Measurements from ENCODE around the gene KCNK4.
A peak's percentile ranks its signal among the peaks of the same experiment; 100 is the strongest.

Gene KCNK4

GRCh38 chr11:64324692-64325469 lies 33.8 kb downstream of the KCNK4 start:
- Mint-ChIP-seq H3K36me3 (ENCODE audit: insufficient read depth) (peaks cover 6% of the 10 kb centered on the region), H3K27ac (ENCODE audit: low read depth) (no peak overlapping the region), H3K4me3 (no peak overlapping the region), H3K4me1 (peaks cover 12% of the 10 kb centered on the region), H3K9me3 (no peaks in the 10 kb centered on the region), H3K27me3 (no peaks in the 10 kb centered on the region)
- DNase-seq (ENCODE audit: low spot score in 2 of 2) (no peak), ATAC-seq (replicated peaks; ENCODE audit: extremely low read depth, poor library complexity, severe bottlenecking) (no peak)

GRCh38 chr11:64327375-64327774 lies 36.3 kb downstream of the KCNK4 start:
- no peaks in the 10 kb centered on the region for H3K27me3 Mint-ChIP-seq

GRCh38 chr11:64327993-64328392 lies 36.9 kb downstream of the KCNK4 start:
- no peak for ATAC-seq (replicated peaks; ENCODE audit: extremely low read depth, poor library complexity, severe bottlenecking)
- peaks cover 11% of the 10 kb centered on the region for H3K4me1 Mint-ChIP-seq
- DNase-seq (ENCODE audit: low spot score in 2 of 2), result no peak
- H3K27ac Mint-ChIP-seq (ENCODE audit: low read depth), result no peak overlapping the region
- H3K36me3 Mint-ChIP-seq (ENCODE audit: insufficient read depth), result no peaks in the 10 kb centered on the region
- H3K27me3 Mint-ChIP-seq, result no peaks in the 10 kb centered on the region
- no peak overlapping the region for H3K4me3 Mint-ChIP-seq
- no peaks in the 10 kb centered on the region for H3K9me3 Mint-ChIP-seq

More at GRCh38 chr11:64327375-64327774, 36.3 kb downstream of the KCNK4 start:
- Mint-ChIP-seq H3K9me3 (no peaks in the 10 kb centered on the region), H3K27ac (ENCODE audit: low read depth) (no peak overlapping the region), H3K4me3 (no peak overlapping the region), H3K36me3 (ENCODE audit: insufficient read depth) (no peaks in the 10 kb centered on the region), H3K4me1 (peaks cover 11% of the 10 kb centered on the region)
- DNase-seq (ENCODE audit: low spot score in 2 of 2), result no peak
- no peak for ATAC-seq (replicated peaks; ENCODE audit: extremely low read depth, poor library complexity, severe bottlenecking)

DNA sequence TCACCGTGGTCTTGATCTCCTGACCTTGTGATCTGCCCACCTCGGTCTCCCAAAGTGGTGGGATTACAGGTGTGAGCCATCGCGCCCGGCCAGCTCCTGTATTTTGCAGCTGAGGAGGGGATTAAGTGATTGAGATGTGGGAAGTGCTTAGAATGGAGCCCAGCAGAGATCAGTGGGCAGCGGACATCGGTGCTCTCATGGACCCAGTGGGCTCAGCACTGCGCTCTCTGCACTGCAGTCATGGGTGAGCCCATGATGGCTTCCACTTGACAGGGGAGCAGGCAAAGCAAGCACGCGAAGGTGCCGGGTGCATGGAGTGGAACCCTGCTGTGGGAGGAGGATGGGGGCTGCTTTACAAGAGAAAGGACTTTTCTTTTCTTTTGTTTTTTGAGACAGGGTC lies 39.8 kb downstream of the KCNK4 start:
- no peak overlapping the region for H3K27ac Mint-ChIP-seq (ENCODE audit: low read depth)
- H3K4me1 Mint-ChIP-seq, result peaks cover 11% of the 10 kb centered on the region
- no peak for ATAC-seq (replicated peaks; ENCODE audit: extremely low read depth, poor library complexity, severe bottlenecking)
- no peaks in the 10 kb centered on the region for H3K27me3 Mint-ChIP-seq
- H3K4me3 Mint-ChIP-seq, result no peak overlapping the region
- H3K36me3 Mint-ChIP-seq (ENCODE audit: insufficient read depth), result peaks cover 4% of the 10 kb centered on the region
- DNase-seq (ENCODE audit: low spot score in 2 of 2), result no peak
- no peaks in the 10 kb centered on the region for H3K9me3 Mint-ChIP-seq

- no peaks in the 10 kb centered on the region for H3K9me3 Mint-ChIP-seq
- peak overlapping the region; percentile 20 for H3K27ac Mint-ChIP-seq (ENCODE audit: low read depth)
- H3K4me3 Mint-ChIP-seq, result peak overlapping the region; percentile 19
- H3K36me3 Mint-ChIP-seq (ENCODE audit: insufficient read depth), result peaks cover 4% of the 10 kb centered on the region
- peaks cover 11% of the 10 kb centered on the region for H3K4me1 Mint-ChIP-seq
- peak; percentile 89 for ATAC-seq (replicated peaks; ENCODE audit: extremely low read depth, poor library complexity, severe bottlenecking)
- H3K27me3 Mint-ChIP-seq, result no peaks in the 10 kb centered on the region
- peak; percentile 55 to 70 for DNase-seq (ENCODE audit: low spot score in 2 of 2)
Observed at GRCh38 chr11:64331569-64332371, 40.7 kb downstream of the KCNK4 start.

DNA sequence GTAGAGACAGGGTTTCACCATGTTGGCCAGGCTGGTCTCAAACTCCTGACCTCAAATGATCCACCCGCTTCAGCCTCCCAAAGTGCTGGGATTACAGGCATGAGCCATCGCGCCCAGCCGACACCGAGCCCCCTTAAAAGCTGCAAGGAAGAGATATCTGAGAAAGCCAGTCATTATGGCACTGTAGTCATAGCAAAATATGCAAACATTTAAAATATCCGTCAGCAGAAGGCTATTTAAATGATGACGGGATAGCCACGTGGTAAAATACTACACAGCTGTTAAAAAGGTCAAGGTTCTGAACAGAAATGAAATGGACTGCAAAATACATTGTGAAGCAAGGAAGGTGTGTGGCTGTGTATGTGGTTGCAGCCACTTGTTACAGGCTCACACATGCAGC lies 42.5 kb downstream of the KCNK4 start:
- peaks cover 8% of the 10 kb centered on the region for H3K36me3 Mint-ChIP-seq (ENCODE audit: insufficient read depth)

GRCh38 chr11:64334764-64335735 lies 43.9 kb downstream of the KCNK4 start:
- Mint-ChIP-seq H3K36me3 (ENCODE audit: insufficient read depth) (peaks cover 12% of the 10 kb centered on the region), H3K27me3 (no peaks in the 10 kb centered on the region), H3K4me3 (no peak overlapping the region), H3K4me1 (peaks cover 21% of the 10 kb centered on the region), H3K27ac (ENCODE audit: low read depth) (no peak overlapping the region), H3K9me3 (no peaks in the 10 kb centered on the region)
- no peak for DNase-seq (ENCODE audit: low spot score in 2 of 2)
- no peak for ATAC-seq (replicated peaks; ENCODE audit: extremely low read depth, poor library complexity, severe bottlenecking)

More for the DNA sequence above, 42.5 kb downstream of the KCNK4 start:
- no peak for ATAC-seq (replicated peaks; ENCODE audit: extremely low read depth, poor library complexity, severe bottlenecking)
- Mint-ChIP-seq H3K4me1 (peaks cover 11% of the 10 kb centered on the region), H3K27ac (ENCODE audit: low read depth) (no peak overlapping the region), H3K27me3 (no peaks in the 10 kb centered on the region), H3K9me3 (no peaks in the 10 kb centered on the region), H3K4me3 (no peak overlapping the region)
- no peak for DNase-seq (ENCODE audit: low spot score in 2 of 2)

- DNase-seq (ENCODE audit: low spot score in 2 of 2) (no peak), ATAC-seq (replicated peaks; ENCODE audit: extremely low read depth, poor library complexity, severe bottlenecking) (no peak)
- peak overlapping the region; percentile 94 for H3K27ac Mint-ChIP-seq (ENCODE audit: low read depth)
- H3K36me3 Mint-ChIP-seq (ENCODE audit: insufficient read depth), result peaks cover 14% of the 10 kb centered on the region
- peaks cover 30% of the 10 kb centered on the region for H3K4me1 Mint-ChIP-seq
- H3K4me3 Mint-ChIP-seq, result no peak overlapping the region
- no peaks in the 10 kb centered on the region for H3K27me3 Mint-ChIP-seq
- no peaks in the 10 kb centered on the region for H3K9me3 Mint-ChIP-seq
Observed at GRCh38 chr11:64337538-64338249, 46.6 kb downstream of the KCNK4 start.

GRCh38 chr11:64338716-64339115 lies 47.6 kb downstream of the KCNK4 start:
- no peak for DNase-seq (ENCODE audit: low spot score in 2 of 2)
- no peak for ATAC-seq (replicated peaks; ENCODE audit: extremely low read depth, poor library complexity, severe bottlenecking)
- Mint-ChIP-seq H3K36me3 (ENCODE audit: insufficient read depth) (peaks cover 16% of the 10 kb centered on the region), H3K9me3 (no peaks in the 10 kb centered on the region), H3K27me3 (no peaks in the 10 kb centered on the region), H3K4me1 (peaks cover 30% of the 10 kb centered on the region), H3K4me3 (peak overlapping the region; percentile 87), H3K27ac (ENCODE audit: low read depth) (peak overlapping the region; percentile 94)

GRCh38 chr11:64339286-64339685 lies 48.2 kb downstream of the KCNK4 start:
- H3K4me3 Mint-ChIP-seq, result peak overlapping the region; percentile 87
- no peak for ATAC-seq (replicated peaks; ENCODE audit: extremely low read depth, poor library complexity, severe bottlenecking)
- H3K27ac Mint-ChIP-seq (ENCODE audit: low read depth), result peak overlapping the region; percentile 94
- H3K4me1 Mint-ChIP-seq, result peaks cover 30% of the 10 kb centered on the region
- no peak for DNase-seq (ENCODE audit: low spot score in 2 of 2)
- no peaks in the 10 kb centered on the region for H3K9me3 Mint-ChIP-seq
- no peaks in the 10 kb centered on the region for H3K27me3 Mint-ChIP-seq
- H3K36me3 Mint-ChIP-seq (ENCODE audit: insufficient read depth), result peaks cover 16% of the 10 kb centered on the region

DNA sequence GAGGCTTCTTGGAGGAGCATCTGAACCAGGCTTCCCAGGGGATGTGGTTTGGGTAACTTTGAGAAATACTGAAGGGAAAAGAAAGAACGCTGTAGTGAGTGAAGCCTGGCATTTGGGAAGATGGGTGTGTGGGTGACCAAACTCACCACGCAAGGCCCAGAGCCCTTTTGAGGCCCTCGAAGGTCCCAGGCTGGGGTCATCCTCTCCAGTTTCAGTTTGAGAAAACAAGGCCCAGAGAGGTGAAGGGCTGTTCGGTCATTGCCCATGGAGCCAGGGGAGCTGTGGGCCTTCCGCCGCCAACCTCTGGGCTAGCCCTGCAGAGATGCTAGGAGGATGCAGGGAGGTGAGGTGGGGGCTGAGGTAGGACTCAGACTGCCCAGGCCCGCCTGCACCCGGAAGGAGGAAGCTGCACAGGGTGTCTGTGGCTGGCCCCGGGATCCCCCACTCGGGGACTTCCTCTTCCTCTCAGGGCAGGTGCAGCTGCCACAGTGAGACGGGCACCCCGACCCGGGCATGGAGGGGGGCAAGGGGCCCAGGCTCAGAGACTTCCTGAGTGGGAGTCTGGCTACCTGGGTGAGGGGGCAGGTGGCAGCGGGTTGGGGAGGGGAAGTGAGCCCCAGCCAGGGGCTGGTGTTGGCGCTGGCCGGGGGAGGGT lies 48.8 kb downstream of the KCNK4 start, which contains the start of gene CCDC88B:
TSS of gene CCDC88B (plus strand) at position 451 of the 655 bp plus-strand sequence. CDS start at position 514, 63 bp downstream.
- DNase-seq (ENCODE audit: low spot score in 2 of 2), result peak; percentile 75 to 89
- ATAC-seq (replicated peaks; ENCODE audit: extremely low read depth, poor library complexity, severe bottlenecking), result peak; percentile 96

More for the DNA sequence above, 48.8 kb downstream of the KCNK4 start, which contains the start of gene CCDC88B:
- H3K36me3 Mint-ChIP-seq (ENCODE audit: insufficient read depth), result peaks cover 16% of the 10 kb centered on the region
- H3K27ac Mint-ChIP-seq (ENCODE audit: low read depth), result peak within 1 kb of the TSS; percentile 94
- no peaks in the 10 kb centered on the region for H3K9me3 Mint-ChIP-seq
- H3K4me1 Mint-ChIP-seq, result peaks cover 30% of the 10 kb centered on the region
- H3K4me3 Mint-ChIP-seq, result peak within 1 kb of the TSS; percentile 87
- H3K27me3 Mint-ChIP-seq, result no peaks in the 10 kb centered on the region
